Psoas muscle (tissue), 8 donors: ENCODE measurements around the gene SCYL2. TPM values are rescaled to one million over a fixed set of nuclear protein-coding genes. Genes with fewer than 3 reads are reported as not detected.
A peak's percentile ranks its signal among the peaks of the same experiment; 100 is the strongest.

Experiments
- ATAC-seq, 4 donors: fragments of 200-7000 bp; cut with Tn5 transposase; one replicate each; pipeline ENCODE4 v1.9.1; 2020; ENCODE audit warnings: moderate library complexity in 3 of 4, mild to moderate bottlenecking in 2 of 4
- DNase-seq, 2 donors: peaks; one replicate each; pipeline ENCODE4 v3.0.0-alpha.2; 2020
- H3K27ac ChIP-seq: fragments of 200-600 bp; one replicate; pipeline ENCODE4 v1.8.0; 2022
- H3K27me3 ChIP-seq, 3 donors: fragments of 200-600 bp in 1 of 3; one replicate each; pipeline versions ENCODE4 v1.6.1 to v1.8.0; 2013 to 2022; ENCODE audit warnings: low read length in 2 of 3, mild to moderate bottlenecking in 2 of 3, moderate library complexity in 1 of 3; ENCODE audit not compliant: insufficient read depth in 3 of 3
- H3K36me3 ChIP-seq, 2 donors: fragments of 200-600 bp in 1 of 2; one replicate each; pipeline versions ENCODE4 v1.6.1 to v1.8.0; 2013 to 2022; ENCODE audit warnings: low read depth in 1 of 2, mild to moderate bottlenecking in 1 of 2, moderate library complexity in 1 of 2; ENCODE audit not compliant: insufficient read depth in 1 of 2
- H3K4me1 ChIP-seq: fragments of 200-600 bp; one replicate; pipeline ENCODE4 v1.8.0; 2022
- H3K4me3 ChIP-seq: fragments of 200-600 bp; one replicate; pipeline ENCODE4 v1.8.0; 2022; ENCODE audit warnings: mild to moderate bottlenecking
- H3K9me3 ChIP-seq: fragments of 200-600 bp; one replicate; pipeline ENCODE4 v1.8.0; 2022
- CTCF ChIP-seq: fragments of 200-600 bp; IDR thresholded peaks from one replicate; pipeline ENCODE4 v1.8.0; 2022; ENCODE audit warnings: antibody characterized with exemption
- WGBS, 3 donors: extraction: QIAGEN DNeasy Blood & Tissue Kit; methylation state at CpG; one replicate each; pipeline versions ENCODE4 v1.1.6 to v1.1.7; 2013; 5-methylcytosine and 5-hydroxymethylcytosine counted together
- intact Hi-C, 2 donors: fragments of 100-400 bp; cut with DNase I; formaldehyde crosslinking; loops; one replicate each; pipeline versions ENCODE4 v1.11.0 to v1.14.2; 2022
- polyA plus RNA-seq, 3 donors: library from polyadenylated mRNA; stranded (reverse); fragments of 200-250 nt; gene quantifications; one replicate each; pipeline ENCODE4 v1.2.3, GENCODE V29; 2013
- total RNA-seq, 4 donors: library from RNA; stranded (reverse); fragmentation: NEBNext Ultra II Directional in 2 of 4; extraction: Animal tissue kit (Norgen Biotek cat#: 25700) in 2 of 4; gene quantifications; one replicate each; pipeline versions ENCODE4 v1.2.1 to v1.2.4, GENCODE V29; 2021 to 2023
- donor health status: healthy with polysubstance abuse.
- donor health status: DM: no; HTN: no; CAD: no; lungs with moderate emphysema.
- donor health status: Bipolar disorder and iron deficiency.
- donor health status: healthy.
- donor health status: DM: yes; HTN: yes; CAD: no.
- donor health status: DM: no; HTN: no; CAD: no.
- donor health status: DM: no; HTN: no; CAD: no.
- donor health status: DM: yes; HTN: yes; CAD: no.

SCYL2 gene
- total and polyA plus RNA-seq, 7 donors: 9.7 to 29.0 (median 23.3) TPM

GRCh38 chr12:100234591-100235304, 32.2 kb upstream of the SCYL2 start:
- H3K27me3 ChIP-seq: no peaks in the 10 kb centered on the region
- H3K27ac ChIP-seq: no peak overlapping the region
- H3K4me3 ChIP-seq: no peak overlapping the region
- WGBS, 3 donors: 32 to 44% (median 35%) methylated on average over 7 of the region's 7 CpGs
- intact Hi-C loops: loop anchor here (5.0 to 10.0 kb wide), 3 partner anchors 318 to 503 kb away; no protein-coding TSS in a partner anchor
- TF ChIP-seq CTCF: peak; percentile 73
- no peaks in the 10 kb centered on the region for H3K36me3 ChIP-seq
- peaks cover 2% of the 10 kb centered on the region for H3K9me3 ChIP-seq
- no peaks in the 10 kb centered on the region for H3K4me1 ChIP-seq
- ATAC-seq (peak in 2 of 4 donors; percentile 48 to 71), DNase-seq (no peak)

- Histone ChIP-seq H3K9me3 (peaks cover 2% of the 10 kb centered on the region), H3K27me3 (no peaks in the 10 kb centered on the region), H3K4me1 (no peaks in the 10 kb centered on the region), H3K4me3 (no peak overlapping the region), H3K36me3 (no peaks in the 10 kb centered on the region), H3K27ac (no peak overlapping the region)
- ATAC-seq: no peak
- WGBS, 3 donors: 94 to 99% (median 97%) methylated on average over 3 of the region's 3 CpGs
- no peak for TF ChIP-seq CTCF
- no peak for DNase-seq
- intact Hi-C loops: loop anchor here in 1 of 2 donors (5.0 to 10.0 kb wide), 2 partner anchors 316 to 498 kb away; no protein-coding TSS in a partner anchor
Observed at GRCh38 chr12:100238801-100239200, 28.2 kb upstream of the SCYL2 start.

GRCh38 chr12:100239589-100239988, 27.4 kb upstream of the SCYL2 start:
- Histone ChIP-seq H3K4me3 (no peak overlapping the region), H3K36me3 (no peaks in the 10 kb centered on the region), H3K27me3 (no peaks in the 10 kb centered on the region), H3K9me3 (peaks cover 2% of the 10 kb centered on the region), H3K27ac (no peak overlapping the region), H3K4me1 (no peaks in the 10 kb centered on the region)
- 91 to 100% (median 100%) methylated on average over 1 of the region's 1 CpG for WGBS, 3 donors
- DNase-seq (no peak), ATAC-seq (no peak)
- intact Hi-C loops: loop anchor here in 1 of 2 donors (5.0 to 10.0 kb wide), 2 partner anchors 315 to 498 kb away; no protein-coding TSS in a partner anchor
- no peak for TF ChIP-seq CTCF

DNA sequence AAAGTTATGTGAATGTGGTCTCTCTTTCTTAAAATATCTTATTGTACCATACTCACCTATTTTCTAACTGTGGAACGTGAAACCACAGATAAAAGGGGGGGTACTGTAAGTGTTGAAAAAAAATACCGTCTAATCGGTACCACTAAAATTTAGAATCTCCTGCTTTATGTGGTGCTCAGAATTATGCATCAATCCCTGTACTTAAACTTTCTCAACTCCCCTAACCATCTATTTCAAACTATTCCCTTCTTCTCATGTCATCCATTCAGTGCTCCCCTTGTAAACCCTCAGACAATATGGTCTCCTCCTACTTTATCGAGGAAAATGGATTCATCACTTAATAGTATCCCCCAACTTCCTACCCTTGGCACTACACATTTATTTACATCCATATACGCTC, 23.8 kb upstream of the SCYL2 start:
- H3K27ac ChIP-seq: no peak overlapping the region
- no peak for ATAC-seq
- H3K4me3 ChIP-seq: no peak overlapping the region
- H3K9me3 ChIP-seq: no peaks in the 10 kb centered on the region
- 74 to 94% (median 81%) methylated on average over 5 of the region's 5 CpGs for WGBS, 3 donors
- intact Hi-C loops: no loop called here
- H3K27me3 ChIP-seq: no peaks in the 10 kb centered on the region
- no peaks in the 10 kb centered on the region for H3K4me1 ChIP-seq
- no peaks in the 10 kb centered on the region for H3K36me3 ChIP-seq
- no peak for TF ChIP-seq CTCF
- no peak for DNase-seq
